NCI-H1436 (cell line): ENCODE data around the gene CR2.
"Not testable (repeated sequence)": the region's sequence is repeated elsewhere in the genome, so short reads cannot be mapped to it uniquely, and the experiment has no call there.

Experiments used
- DNase-seq: peaks from one replicate; lab custom pipeline; 2025; lab: John Stamatoyannopoulos, UW

The CR2 gene

DNA sequence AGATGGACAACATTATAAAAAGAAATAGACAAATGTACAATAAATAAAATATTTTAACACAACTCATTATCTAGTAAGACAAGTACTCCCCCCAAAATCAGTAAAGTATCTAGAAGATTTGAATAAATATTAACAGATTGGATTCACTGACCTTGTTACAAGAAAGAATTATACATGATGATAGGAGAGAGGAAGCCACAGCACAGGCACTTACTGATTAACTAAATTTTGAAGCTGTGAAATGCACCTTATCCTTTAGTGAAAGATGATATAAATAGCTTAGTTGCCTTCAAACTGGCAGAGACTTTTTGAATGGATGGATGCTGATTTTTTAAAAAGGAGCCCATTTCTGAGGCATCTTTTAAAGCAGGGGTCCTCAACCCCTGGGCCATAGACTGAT lies 50.3 kb downstream of the CR2 start:
- DNase-seq, result no peak

DNA sequence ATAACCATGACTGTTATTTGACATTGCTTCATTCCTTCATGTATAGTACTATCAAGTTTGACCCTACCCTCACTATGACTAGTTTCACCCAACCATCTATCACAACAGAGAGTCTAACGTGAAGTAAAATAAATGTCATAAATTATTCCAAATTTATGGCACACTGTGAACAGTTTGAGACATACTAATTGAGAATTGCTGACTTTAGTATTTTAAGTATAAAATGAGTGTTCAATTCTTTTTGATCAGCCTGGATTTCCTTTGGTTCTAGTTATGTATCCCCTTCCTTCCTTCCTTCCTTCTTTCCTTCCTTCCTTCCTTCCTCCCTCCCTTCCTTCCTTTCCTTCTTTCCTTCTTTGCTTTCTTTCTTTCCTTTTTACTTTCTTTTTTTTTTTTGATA lies 56.3 kb downstream of the CR2 start:
- no peak for DNase-seq

DNA sequence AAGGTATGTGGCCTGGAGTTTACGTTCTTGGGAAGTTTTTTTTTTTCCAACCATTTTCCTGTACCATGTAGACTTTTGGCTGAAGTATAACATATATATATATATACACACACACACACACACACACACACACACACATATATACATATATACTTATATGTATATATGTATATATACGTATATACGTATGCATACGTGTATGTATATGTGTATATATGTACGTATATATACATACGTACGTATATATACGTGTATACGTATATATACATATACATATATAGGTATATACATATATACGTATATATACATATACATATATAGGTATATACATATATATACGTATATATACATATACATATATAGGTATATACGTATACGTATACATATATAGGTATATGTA lies 60.8 kb downstream of the CR2 start:
- no peak for DNase-seq

DNA sequence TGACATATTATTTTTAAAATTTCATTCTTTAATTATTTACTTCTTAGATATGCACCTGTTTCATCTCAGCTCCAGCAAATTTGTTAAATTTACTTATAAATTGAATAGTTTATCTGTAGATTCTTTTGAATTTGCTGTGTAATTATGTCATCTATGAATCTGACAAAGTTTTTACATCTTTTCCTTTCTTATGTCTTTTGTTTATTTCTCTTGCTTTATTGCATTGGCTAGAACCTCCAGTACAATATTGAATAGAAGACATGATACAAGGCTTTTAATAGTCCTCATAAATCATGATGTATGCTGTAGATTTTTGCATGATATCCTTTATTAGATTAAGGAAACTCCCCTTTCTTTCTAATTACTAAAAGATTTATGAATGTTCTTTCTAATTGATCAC lies 62.6 kb downstream of the CR2 start:
- DNase-seq, result no peak

DNA sequence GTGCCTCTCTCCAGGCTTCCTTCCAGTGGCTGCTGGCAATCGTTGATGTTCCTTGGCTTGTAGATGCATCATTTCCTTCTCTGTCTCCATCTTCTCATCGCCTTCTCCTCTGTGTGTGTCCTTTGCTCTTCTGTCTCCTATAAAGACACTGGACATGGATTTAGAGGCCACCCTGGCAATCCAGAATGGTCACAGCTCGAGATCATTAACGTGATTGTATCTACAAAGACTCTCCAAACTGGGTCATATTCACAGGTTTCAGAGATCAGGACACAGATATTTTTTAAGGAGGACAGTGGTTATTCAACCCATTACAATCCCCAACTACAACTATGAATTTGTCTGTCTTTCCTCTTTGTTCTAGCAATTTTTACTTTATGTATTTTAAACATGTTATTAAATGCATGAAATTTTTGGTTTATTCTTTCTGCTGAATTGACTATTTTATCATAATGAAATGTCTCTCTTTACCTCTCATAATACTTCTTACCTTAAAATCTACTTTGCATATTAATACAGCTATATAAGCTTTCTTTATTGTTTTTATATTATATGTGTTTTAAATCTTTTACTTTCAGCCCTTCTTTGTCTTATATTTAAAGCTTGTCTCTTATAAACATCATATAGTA lies 64.6 kb downstream of the CR2 start:
- no peak for DNase-seq

DNA sequence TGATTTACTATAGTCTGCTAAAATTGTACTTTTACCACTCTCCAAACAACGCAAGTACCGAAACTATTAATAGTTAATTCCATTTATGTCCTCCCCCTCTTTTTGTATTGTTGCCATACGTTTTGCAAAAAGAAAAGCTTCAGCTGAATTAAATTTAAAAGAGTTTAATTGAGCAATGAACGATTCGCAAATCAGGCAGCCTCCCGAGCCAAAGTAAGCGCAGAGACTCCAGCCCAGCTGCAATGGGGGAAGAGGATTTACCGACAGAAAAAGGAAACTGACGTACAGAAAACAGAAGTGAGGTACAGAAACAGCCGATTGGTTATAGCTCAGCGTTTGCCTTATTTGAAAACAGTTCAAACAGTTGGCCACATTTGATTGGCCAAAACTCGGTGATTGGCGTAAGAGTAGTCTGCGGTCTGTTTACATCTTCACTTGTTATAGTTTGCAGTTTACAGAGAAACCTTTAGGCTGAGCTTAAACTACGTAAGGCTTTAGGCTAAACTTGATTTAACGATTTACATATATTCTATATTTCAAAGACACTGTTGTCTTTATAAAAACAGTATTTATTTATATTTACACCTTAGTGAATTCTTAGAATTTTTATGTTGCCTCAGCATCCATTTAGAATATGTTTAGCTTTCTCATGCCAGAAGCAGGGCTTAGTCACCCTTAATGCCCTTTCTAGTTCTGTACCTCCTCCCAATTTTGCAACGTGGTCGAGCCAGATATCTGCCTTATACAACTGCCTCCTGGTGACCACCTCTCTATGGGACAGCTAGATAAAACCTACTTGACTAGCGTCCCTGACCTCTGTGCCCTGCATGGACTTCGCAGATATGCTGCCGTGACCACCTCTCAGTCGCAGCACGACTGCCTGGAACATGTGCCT lies 65.6 kb downstream of the CR2 start:
- DNase-seq, result no peak

DNA sequence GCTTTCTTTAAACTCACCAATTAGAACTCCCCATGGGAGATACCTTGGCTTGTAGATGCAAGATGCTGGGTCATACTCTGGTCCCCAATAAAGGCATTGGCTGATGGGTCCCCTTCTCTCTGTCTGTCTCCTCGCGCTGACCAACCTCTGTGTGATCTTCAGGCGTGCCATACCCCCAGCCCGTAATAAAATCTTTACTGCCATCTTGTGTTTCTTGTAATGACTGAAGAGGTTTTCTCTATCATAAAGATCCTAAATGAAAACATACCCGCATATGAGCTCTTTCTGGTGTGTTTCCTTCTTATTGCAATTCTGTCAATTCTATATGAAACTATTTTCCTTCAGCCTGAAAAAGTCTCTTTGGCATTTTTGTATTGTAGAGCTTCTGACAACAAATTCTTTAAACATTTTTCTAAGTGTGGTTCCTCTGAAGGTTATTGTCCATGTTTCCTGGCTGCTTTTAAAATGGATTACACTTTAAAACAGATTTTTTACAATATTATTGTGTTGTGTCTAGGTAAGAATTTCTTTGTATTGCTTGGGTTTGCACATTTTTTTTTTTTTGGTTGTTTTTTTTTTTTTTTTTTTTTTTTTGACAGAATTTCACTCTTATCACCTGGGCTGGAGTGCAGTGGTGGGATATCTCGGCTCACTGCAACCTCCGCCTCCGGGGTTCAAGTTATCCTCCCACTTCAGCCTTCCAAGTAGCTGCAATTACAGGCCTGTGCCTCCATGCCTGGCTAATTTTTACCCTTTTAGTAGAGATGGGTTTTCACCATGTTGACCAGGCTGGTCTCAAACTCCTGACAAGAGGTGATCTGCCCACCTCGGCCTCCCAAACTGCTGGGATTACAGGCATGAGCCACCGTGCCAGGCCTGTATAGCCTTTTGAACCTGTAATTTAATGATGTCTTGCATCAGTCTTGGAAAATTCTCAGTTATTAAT lies 66.5 kb downstream of the CR2 start:
- DNase-seq, result not testable (repeated sequence)

DNA sequence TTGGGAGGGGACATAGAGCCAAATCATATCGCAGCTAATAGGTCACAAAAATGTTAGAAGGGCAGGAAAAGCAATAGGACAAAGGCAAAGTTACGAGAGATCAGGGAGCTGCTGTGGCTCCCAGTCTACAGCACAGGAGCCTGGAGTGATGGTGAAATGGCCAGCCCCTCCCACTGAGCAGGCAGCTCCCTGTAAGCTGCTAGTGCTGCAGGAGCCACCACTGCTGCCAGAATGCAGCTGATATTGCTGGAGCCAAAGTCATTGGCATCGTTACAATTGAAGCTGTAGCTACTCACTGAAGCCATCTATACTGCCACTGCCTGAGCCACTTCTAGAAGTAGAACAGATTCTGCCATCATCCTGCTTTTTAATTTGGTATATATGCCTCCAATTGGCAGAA lies 71.1 kb downstream of the CR2 start:
- DNase-seq, result not testable (repeated sequence)

DNA sequence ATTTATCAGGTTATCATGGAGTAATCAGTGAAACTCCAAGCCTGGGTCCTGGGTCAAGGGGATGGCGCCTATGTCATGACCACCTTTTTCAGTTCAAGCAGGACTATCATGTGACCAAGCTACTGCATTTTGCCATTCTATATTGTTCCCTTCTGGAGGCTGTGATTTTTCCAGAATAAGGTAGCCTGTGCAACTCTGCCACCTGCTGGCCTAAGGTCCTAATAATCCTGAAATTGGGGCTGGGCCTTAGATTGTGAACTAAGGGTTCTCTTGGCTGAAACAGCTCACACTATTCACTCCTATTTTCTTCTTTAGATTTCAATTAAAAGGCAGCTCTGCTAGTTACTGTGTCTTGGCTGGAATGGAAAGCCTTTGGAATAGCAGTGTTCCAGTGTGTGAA lies 74.3 kb downstream of the CR2 start:
- not testable (repeated sequence) for DNase-seq

DNA sequence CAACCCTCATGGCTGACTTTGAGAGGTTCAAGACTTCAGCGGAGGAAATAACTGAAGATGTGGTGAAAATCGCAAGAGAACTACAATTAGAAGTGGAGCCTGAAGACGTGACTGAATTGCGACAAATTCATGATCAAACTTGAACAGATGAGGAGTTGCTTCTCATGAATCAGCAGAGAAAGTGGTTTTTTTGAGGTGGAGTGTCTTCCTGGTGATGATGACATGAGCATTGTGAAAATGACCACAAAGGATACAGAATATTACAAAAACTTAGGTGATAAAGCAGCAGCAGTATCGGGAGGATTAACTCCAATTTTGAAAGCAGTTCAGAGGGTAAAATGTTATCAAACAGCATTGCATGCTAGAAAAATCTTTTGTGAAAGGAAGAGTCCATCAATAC lies 82.1 kb downstream of the CR2 start:
- DNase-seq, result not testable (repeated sequence)
